Common myeloid progenitor, CD34-positive (primary cell): ENCODE data around the gene CCNH.

ENCODE experiments used
- CTCF ChIA-PET: fragments of 350-600 bp; sonication (Branson Sonifier 250); formaldehyde crosslinking; loops from one replicate; lab custom pipeline; 2021; ENCODE audit warnings: antibody characterized with exemption; lab: Charles Lee
- POLR2A ChIA-PET: fragments of 350-600 bp; sonication (Branson Sonifier 250); formaldehyde crosslinking; loops from one replicate; lab custom pipeline; 2021; ENCODE audit warnings: antibody characterized with exemption; lab: Charles Lee
- DNase-seq, 3 donors: peaks; one replicate each; pipeline versions ENCODE4 v3.0.0 to v3.0.0-alpha.2; 2013
- H3K27ac ChIP-seq, 2 experiments: 1 replicate in 1 of 2; 2 replicates in 1 of 2; pipeline ENCODE4 v1.7.0; 2013; ENCODE audit warnings: inconsistent platforms in 2 of 2, low read length in 2 of 2, mild to moderate bottlenecking in 2 of 2, low read depth in 1 of 2, moderate library complexity in 1 of 2; ENCODE audit not compliant: severe bottlenecking in 2 of 2, insufficient read depth in 1 of 2, poor library complexity in 1 of 2
- H3K27me3 ChIP-seq, 5 experiments: replicated peaks in 2 of 5; 1 replicate in 3 of 5; 2 replicates in 2 of 5; pipeline versions ENCODE4 v1.6.1 to v1.7.0; 2013; ENCODE audit warnings: low read length in 4 of 5, mild to moderate bottlenecking in 2 of 5, moderate library complexity in 2 of 5, inconsistent platforms in 1 of 5; ENCODE audit not compliant: insufficient read depth in 5 of 5, control insufficient read depth in 4 of 5
- H3K36me3 ChIP-seq, 4 experiments: 1 replicate in 2 of 4; 2 replicates in 2 of 4; pipeline versions ENCODE4 v1.6.1 to v1.7.0; 2013; ENCODE audit warnings: low read length in 3 of 4, control low read depth in 1 of 4, mild to moderate bottlenecking in 1 of 4; ENCODE audit not compliant: control insufficient read depth in 4 of 4, insufficient read depth in 4 of 4
- H3K4me1 ChIP-seq, 4 experiments: 1 replicate in 3 of 4; 2 replicates in 1 of 4; pipeline versions ENCODE4 v1.6.1 to v1.7.1; 2013; ENCODE audit warnings: low read length in 3 of 4, mild to moderate bottlenecking in 3 of 4, control low read depth in 1 of 4, inconsistent platforms in 1 of 4, moderate library complexity in 1 of 4; ENCODE audit not compliant: control insufficient read depth in 4 of 4, insufficient read depth in 4 of 4; ENCODE audit errors: control extremely low read depth in 1 of 4
- H3K4me3 ChIP-seq, 7 experiments: 1 replicate in 4 of 7; 2 replicates in 3 of 7; pipeline versions ENCODE4 v1.5.1 to v1.7.0; 2013; ENCODE audit warnings: mild to moderate bottlenecking in 7 of 7, low read length in 6 of 7, moderate library complexity in 6 of 7, inconsistent platforms in 2 of 7, low read depth in 2 of 7, control low read depth in 1 of 7; ENCODE audit not compliant: insufficient read depth in 4 of 7, control insufficient read depth in 1 of 7; ENCODE audit errors: extremely low read depth in 1 of 7
- H3K9me3 ChIP-seq, 5 experiments: 1 replicate in 4 of 5; 2 replicates in 1 of 5; pipeline versions ENCODE4 v1.6.1 to v1.7.1; 2013; ENCODE audit warnings: low read length in 4 of 5, mild to moderate bottlenecking in 2 of 5, inconsistent platforms in 1 of 5, low read depth in 1 of 5, moderate library complexity in 1 of 5; ENCODE audit not compliant: control insufficient read depth in 4 of 5, insufficient read depth in 2 of 5; ENCODE audit errors: control extremely low read depth in 1 of 5
- WGBS: methylation state at CpG from one replicate; pipeline ENCODE4 v1.1.5; 2013; ENCODE audit not compliant: insufficient coverage; 5-methylcytosine and 5-hydroxymethylcytosine counted together

CCNH gene

GRCh38 chr5:87382224-87382623, 30.5 kb downstream of the CCNH start:
- Histone ChIP-seq H3K27ac (no peak overlapping the region), H3K36me3 (peaks cover 12 to 83% (median 45%) of the 10 kb centered on the region in 4 experiments), H3K27me3 (no peaks in the 10 kb centered on the region), H3K4me3 (no peak overlapping the region), H3K4me1 (no peaks in the 10 kb centered on the region), H3K9me3 (no peaks in the 10 kb centered on the region)
- no peak for DNase-seq
- ChIA-PET POLR2A (no interaction called here), CTCF (no interaction called here)
- no CpG with 5 or more reads among the region's 1 CpG for WGBS

GRCh38 chr5:87372705-87373104, 40.0 kb downstream of the CCNH start:
- H3K4me1 ChIP-seq: no peaks in the 10 kb centered on the region
- H3K9me3 ChIP-seq: no peaks in the 10 kb centered on the region
- H3K27me3 ChIP-seq: no peaks in the 10 kb centered on the region
- POLR2A ChIA-PET: no interaction called here
- H3K27ac ChIP-seq: no peak overlapping the region
- no CpG with 5 or more reads among the region's 2 CpGs for WGBS
- CTCF ChIA-PET: interaction anchor here (0.7 to 1.5 kb wide), 4 partner anchors 10 to 305 kb away, joined by 3 to 5 read pairs (median 4); no protein-coding TSS in a partner anchor
- H3K36me3 ChIP-seq: peaks cover 12 to 53% (median 35%) of the 10 kb centered on the region in 4 experiments
- no peak overlapping the region for H3K4me3 ChIP-seq
- no peak for DNase-seq

DNA sequence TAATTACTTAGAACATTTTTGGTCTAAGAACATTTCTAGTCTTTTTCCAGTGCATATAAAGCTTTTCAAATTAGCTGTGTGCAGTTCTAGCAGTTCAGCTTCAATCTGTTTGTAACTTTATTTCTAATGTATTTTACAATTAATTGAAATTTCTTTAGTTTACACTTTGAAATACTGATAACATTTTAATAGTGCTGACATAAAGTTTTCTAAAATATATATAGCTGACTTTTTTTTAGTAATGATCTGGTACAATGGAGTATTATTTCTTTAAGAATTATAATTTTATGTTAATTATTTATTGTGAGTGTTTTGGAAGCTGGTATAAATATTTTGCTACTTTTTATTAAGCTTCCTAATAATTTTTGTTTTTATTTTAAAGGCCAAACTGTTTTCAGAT, 43.3 kb downstream of the CCNH start:
- DNase-seq: no peak
- no peaks in the 10 kb centered on the region for H3K4me1 ChIP-seq
- H3K36me3 ChIP-seq: peaks cover 12 to 40% (median 26%) of the 10 kb centered on the region in 4 experiments
- H3K27me3 ChIP-seq: no peaks in the 10 kb centered on the region
- no peak overlapping the region for H3K27ac ChIP-seq
- ChIA-PET CTCF (interaction anchor here (1.3 kb wide), 1 partner anchor 11 kb away, joined by 6 read pairs; no protein-coding TSS in a partner anchor), POLR2A (no interaction called here)
- H3K4me3 ChIP-seq: no peak overlapping the region
- no peaks in the 10 kb centered on the region for H3K9me3 ChIP-seq

DNA sequence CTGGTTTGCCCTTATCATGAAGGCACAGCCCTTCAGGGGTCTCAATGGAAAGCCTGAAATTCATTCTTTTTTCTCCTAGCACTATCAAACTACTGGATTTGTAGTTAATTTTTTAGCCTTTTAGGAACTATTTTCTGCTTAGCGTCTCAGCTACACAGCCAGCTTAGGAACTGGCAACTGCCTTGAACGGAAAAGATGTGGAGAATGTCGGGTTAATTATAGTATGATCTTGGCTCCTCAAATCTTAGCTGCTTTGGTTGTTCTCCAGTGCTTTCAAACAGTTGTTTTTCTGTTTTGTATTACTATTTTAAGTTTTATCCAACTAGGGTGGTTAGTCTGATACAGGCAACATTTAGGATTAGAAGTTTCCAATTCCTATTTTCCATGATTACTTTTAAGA, 44.1 kb downstream of the CCNH start:
- no peak overlapping the region for H3K4me3 ChIP-seq
- peaks cover 12 to 43% (median 26%) of the 10 kb centered on the region in 4 experiments for H3K36me3 ChIP-seq

GRCh38 chr5:87367243-87367642, 45.5 kb downstream of the CCNH start:
- DNase-seq: no peak
- ChIA-PET CTCF (no interaction called here), POLR2A (no interaction called here)
- Histone ChIP-seq H3K4me1 (no peaks in the 10 kb centered on the region), H3K4me3 (no peak overlapping the region), H3K27ac (no peak overlapping the region), H3K9me3 (no peaks in the 10 kb centered on the region), H3K27me3 (no peaks in the 10 kb centered on the region), H3K36me3 (peaks cover 10 to 36% (median 22%) of the 10 kb centered on the region in 4 experiments)
- WGBS: 100% methylated on average over 1 of the region's 2 CpGs

More for the DNA sequence above, 44.1 kb downstream of the CCNH start:
- H3K4me1 ChIP-seq: no peaks in the 10 kb centered on the region
- no peaks in the 10 kb centered on the region for H3K27me3 ChIP-seq
- WGBS: no CpG with 5 or more reads among the region's 3 CpGs
- DNase-seq: no peak
- CTCF ChIA-PET: interaction anchor here (0.6 to 1.3 kb wide), 2 partner anchors 9 to 12 kb away, joined by 3 to 6 read pairs; no protein-coding TSS in a partner anchor
- POLR2A ChIA-PET: no interaction called here
- no peaks in the 10 kb centered on the region for H3K9me3 ChIP-seq
- no peak overlapping the region for H3K27ac ChIP-seq

DNA sequence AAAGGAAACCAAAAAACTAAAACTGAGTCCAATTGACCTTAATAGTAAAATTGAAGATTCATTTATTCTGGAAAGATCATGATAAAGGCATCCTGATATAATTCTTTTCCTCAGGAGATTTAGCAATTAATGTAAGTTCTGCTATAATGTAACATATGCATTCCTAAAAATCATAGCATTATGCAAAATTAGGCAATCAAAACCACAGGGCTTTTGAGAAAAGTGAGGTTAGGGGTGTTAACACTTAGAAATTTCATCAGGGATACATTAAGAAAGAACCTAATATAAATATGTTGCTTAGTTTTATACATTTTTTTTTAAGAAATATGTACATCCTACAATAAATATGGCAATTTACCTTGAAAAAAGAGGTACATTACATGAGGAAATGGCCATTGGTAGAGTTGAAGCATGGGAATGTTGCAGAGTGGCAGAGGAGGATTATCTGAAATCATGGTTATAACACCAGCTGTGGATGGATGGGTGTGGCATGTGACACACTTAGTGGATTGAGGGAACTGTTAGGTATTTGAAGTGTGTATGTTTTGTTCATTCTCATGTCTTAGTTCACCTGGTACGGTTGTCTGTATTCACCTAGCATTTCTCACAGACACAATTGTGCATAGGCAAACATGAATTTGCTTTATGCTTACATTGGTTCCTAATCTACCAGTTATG, 51.1 kb downstream of the CCNH start:
- H3K4me3 ChIP-seq: no peak overlapping the region
- ChIA-PET POLR2A (no interaction called here), CTCF (no interaction called here)
- H3K9me3 ChIP-seq: no peaks in the 10 kb centered on the region
- peaks cover 13 to 20% (median 16%) of the 10 kb centered on the region in 4 experiments for H3K36me3 ChIP-seq
- H3K4me1 ChIP-seq: no peaks in the 10 kb centered on the region
- H3K27ac ChIP-seq: no peak overlapping the region
- WGBS: no CpG with 5 or more reads among the region's 1 CpG
- H3K27me3 ChIP-seq: no peaks in the 10 kb centered on the region
- DNase-seq: no peak

- H3K27me3 ChIP-seq: no peaks in the 10 kb centered on the region
- H3K27ac ChIP-seq: no peak overlapping the region
- H3K4me3 ChIP-seq: no peak overlapping the region
- peaks cover 11 to 22% (median 16%) of the 10 kb centered on the region in 4 experiments for H3K36me3 ChIP-seq
- H3K4me1 ChIP-seq: no peaks in the 10 kb centered on the region
- peaks cover 0 to 2% (median 0%) of the 10 kb centered on the region in 5 experiments for H3K9me3 ChIP-seq
- POLR2A ChIA-PET: no interaction called here
- no peak for DNase-seq
- CTCF ChIA-PET: no interaction called here
- WGBS: no CpG with 5 or more reads among the region's 2 CpGs
Observed at GRCh38 chr5:87361031-87361445, 51.7 kb downstream of the CCNH start.
